GM23248 (cell line): ENCODE results near the gene CTIF. TPM values are rescaled to one million over a fixed set of nuclear protein-coding genes. Genes with fewer than 3 reads are reported as not detected.

ENCODE experiments used
- DNase-seq: peaks from one replicate; pipeline ENCODE4 v3.0.0-alpha.2; 2015
- H2AFZ ChIP-seq: fragments of 200-600 bp; sonication (generic); 2 replicates; pipeline ENCODE4 v1.6.1; 2016; ENCODE audit warnings: antibody characterized with exemption
- H3F3A ChIP-seq: fragments of 200-600 bp; sonication (generic); 2 replicates; pipeline ENCODE4 v1.6.1; 2016; ENCODE audit warnings: mild to moderate bottlenecking, antibody characterized with exemption, mixed run types; ENCODE audit not compliant: insufficient read depth
- H3K27ac ChIP-seq: fragments of 200-600 bp; sonication (generic); 2 replicates; pipeline ENCODE4 v1.5.1; 2016; ENCODE audit warnings: mild to moderate bottlenecking
- H3K27me3 ChIP-seq: fragments of 200-600 bp; sonication (generic); replicated peaks from 2 replicates; pipeline ENCODE4 v1.6.1; 2016; ENCODE audit warnings: mild to moderate bottlenecking; ENCODE audit not compliant: insufficient read depth
- H3K36me3 ChIP-seq: fragments of 200-600 bp; sonication (generic); 2 replicates; pipeline ENCODE4 v1.6.1; 2016; ENCODE audit warnings: low read depth, mild to moderate bottlenecking
- H3K4me1 ChIP-seq: fragments of 200-600 bp; sonication (generic); 2 replicates; pipeline ENCODE4 v1.6.1; 2016; ENCODE audit warnings: mild to moderate bottlenecking; ENCODE audit not compliant: insufficient read depth
- H3K4me2 ChIP-seq: fragments of 200-600 bp; sonication (generic); one replicate; pipeline ENCODE4 v1.6.1; 2016; ENCODE audit warnings: mild to moderate bottlenecking; ENCODE audit not compliant: unreplicated experiment
- H3K4me3 ChIP-seq: fragments of 200-600 bp; sonication (generic); 2 replicates; pipeline ENCODE4 v1.5.1; 2016; ENCODE audit warnings: mild to moderate bottlenecking
- H3K79me2 ChIP-seq: fragments of 200-600 bp; sonication (generic); 2 replicates; pipeline ENCODE4 v1.6.1; 2016; ENCODE audit warnings: mild to moderate bottlenecking; ENCODE audit not compliant: insufficient read depth
- H3K9ac ChIP-seq: fragments of 200-600 bp; sonication (generic); 2 replicates; pipeline ENCODE4 v1.6.1; 2016; ENCODE audit warnings: mild to moderate bottlenecking
- H3K9me2 ChIP-seq: fragments of 200-600 bp; sonication (generic); 2 replicates; pipeline ENCODE4 v1.6.1; 2016; ENCODE audit warnings: mixed run types, mild to moderate bottlenecking, moderate library complexity; ENCODE audit not compliant: insufficient read depth
- H3K9me3 ChIP-seq: fragments of 200-600 bp; sonication (generic); one replicate; pipeline ENCODE4 v1.6.1; 2017; ENCODE audit warnings: low read depth
- H4K20me1 ChIP-seq: fragments of 200-600 bp; sonication (generic); 2 replicates; pipeline ENCODE4 v1.6.0; 2016; ENCODE audit not compliant: insufficient read depth
- EZH2 ChIP-seq: fragments of 200-600 bp; sonication (generic); IDR thresholded peaks from 2 replicates; pipeline ENCODE4 v1.6.1; 2018; ENCODE audit warnings: antibody characterized with exemption, mild to moderate bottlenecking; ENCODE audit not compliant: insufficient read depth, poor library complexity, severe bottlenecking
- EZH2phosphoT487 ChIP-seq: fragments of 200-600 bp; sonication (generic); IDR thresholded peaks from 2 replicates; pipeline ENCODE4 v1.6.1; 2018; ENCODE audit warnings: antibody characterized with exemption, moderate library complexity, mild to moderate bottlenecking, low read depth; ENCODE audit not compliant: insufficient read depth
- WGBS, 2 experiments: methylation state at CpG; one replicate each; pipeline ENCODE4 v1.1.6; 2015 to 2017; ENCODE audit warnings: low lambda C conversion rate in 2 of 2, low coverage in 1 of 2; ENCODE audit errors: missing lambda C conversion rate in 2 of 2; 5-methylcytosine and 5-hydroxymethylcytosine counted together
- in situ Hi-C: fragments of 300-500 bp; cut with MboI; formaldehyde crosslinking; loops from 2 replicates; pipeline ENCODE4 v1.15.0; 2020
- polyA plus RNA-seq: library from polyadenylated mRNA; unstranded; fragments of >200 nt; fragmentation: Nextera tagmentation; extraction: Ambion mirVana; gene quantifications from 2 replicates; pipeline ENCODE4 v1.2.1, GENCODE V29; 2016
- total RNA-seq: library from RNA; depleted of rRNA; stranded (reverse); fragments of >200 nt; shearing (Covaris generic); gene quantifications from 2 replicates; pipeline ENCODE4 v1.2.3, GENCODE V29; 2014

CTIF gene
- total and polyA plus RNA-seq, 2 experiments from 2014 or later, result 21.5 to 46.8 TPM

DNA sequence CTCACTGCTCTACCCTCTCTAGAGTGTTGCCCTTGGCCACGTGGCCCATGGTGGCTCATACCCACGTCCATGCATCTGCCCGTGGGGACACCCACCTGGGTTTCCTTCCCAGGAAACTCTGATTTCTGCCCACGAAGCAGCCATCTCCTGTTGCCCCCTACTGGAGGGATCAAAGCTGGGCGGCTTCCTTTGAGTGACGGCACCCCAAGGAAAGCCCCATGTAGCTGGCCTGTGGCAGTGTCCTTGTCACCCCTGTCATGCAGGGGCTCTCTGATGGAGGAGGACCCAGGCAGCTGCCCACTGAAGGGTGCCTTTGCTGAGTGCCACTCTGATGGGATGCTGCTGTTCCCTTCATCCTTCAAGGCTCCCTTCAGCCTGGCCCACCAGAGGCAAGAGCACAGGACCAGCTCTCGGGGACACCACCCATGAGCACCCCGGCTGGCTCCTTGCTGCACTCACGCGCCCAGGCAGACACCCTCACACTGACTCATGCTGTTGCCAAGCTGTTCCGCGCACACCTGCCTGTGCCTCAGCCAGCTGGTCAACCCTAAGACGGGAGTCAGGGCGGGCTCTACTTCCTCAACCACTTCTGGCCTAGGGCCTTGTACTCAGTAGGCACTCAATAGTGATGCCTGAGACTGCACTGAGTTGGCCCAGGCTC lies 101.1 kb downstream of the CTIF start:
- WGBS, 2 experiments, result 93 to 94% methylated on average over 13 to 14 of the region's 14 CpGs
- no peak for DNase-seq
- in situ Hi-C loops, result loop anchor here (10.0 kb wide), 1 partner anchor 165 kb away; no protein-coding TSS in a partner anchor
- Histone ChIP-seq H3K9ac (no peak overlapping the region), H4K20me1 (no peaks in the 10 kb centered on the region; the same call in 1 of the 2 replicates), H3K27me3 (no peaks in the 10 kb centered on the region), H3K4me2 (no peak overlapping the region), H3K9me2 (no peaks in the 10 kb centered on the region), H3K79me2 (peaks cover 60% of the 10 kb centered on the region), H3K27ac (no peak overlapping the region), H2AFZ (no peak overlapping the region), H3K9me3 (no peaks in the 10 kb centered on the region), H3K4me1 (peaks cover 14% of the 10 kb centered on the region), H3K36me3 (peaks cover 8% of the 10 kb centered on the region; the same call in 1 of the 2 replicates), H3K4me3 (no peak overlapping the region), H3F3A (no peaks in the 10 kb centered on the region; the same call in 1 of the 2 replicates)
- TF ChIP-seq EZH2phosphoT487, result no peak

DNA sequence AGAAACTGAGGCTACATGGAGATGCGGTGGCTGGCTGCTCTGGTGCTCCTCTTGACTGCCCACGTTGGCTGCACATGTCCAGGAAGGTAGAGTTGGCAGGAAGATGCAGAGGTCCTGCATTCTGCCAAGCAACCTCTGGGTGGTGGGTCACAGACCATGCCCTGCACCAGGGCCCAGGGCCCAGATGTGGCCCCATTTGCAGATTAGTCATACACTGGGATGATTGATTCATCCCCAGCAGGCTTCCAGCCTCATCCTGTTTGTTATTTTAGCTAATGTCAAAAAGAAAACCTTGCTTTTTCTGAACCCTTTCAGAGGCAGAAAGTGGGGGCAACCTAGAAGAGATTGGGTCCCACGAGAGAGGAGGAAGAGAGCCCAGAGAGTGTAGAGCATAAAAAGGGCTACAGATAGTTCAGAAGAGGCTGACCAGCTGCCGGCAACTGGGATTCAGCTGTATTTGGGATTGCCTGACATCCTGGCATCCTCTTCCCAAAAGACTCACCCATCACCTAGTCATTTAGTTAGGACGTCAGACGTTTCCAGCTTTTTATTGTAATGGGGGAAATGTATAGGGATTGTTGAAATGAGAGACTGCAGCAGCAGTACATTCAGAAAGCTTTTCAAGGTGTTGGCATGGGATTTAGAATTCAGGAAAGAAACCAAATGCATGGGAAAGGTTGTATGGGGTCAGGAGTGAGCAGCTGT lies 101.9 kb downstream of the CTIF start:
- H3K4me3 ChIP-seq, result no peak overlapping the region
- WGBS, 2 experiments, result 56 to 57% methylated on average over 6 of the region's 6 CpGs
- H3K27ac ChIP-seq, result peak overlapping the region; percentile 40
- H3F3A ChIP-seq, result no peaks in the 10 kb centered on the region; the same call in 1 of the 2 replicates
- in situ Hi-C loops, result loop anchor here (10.0 kb wide), 1 partner anchor 166 kb away; no protein-coding TSS in a partner anchor
- H2AFZ ChIP-seq, result no peak overlapping the region
- no peak overlapping the region for H3K4me2 ChIP-seq
- no peak overlapping the region for H3K9ac ChIP-seq
- H3K9me2 ChIP-seq, result no peaks in the 10 kb centered on the region
- peaks cover 60% of the 10 kb centered on the region for H3K79me2 ChIP-seq
- no peaks in the 10 kb centered on the region for H3K27me3 ChIP-seq
- no peaks in the 10 kb centered on the region; the same call in 1 of the 2 replicates for H4K20me1 ChIP-seq
- H3K4me1 ChIP-seq, result peaks cover 18% of the 10 kb centered on the region
- TF ChIP-seq EZH2phosphoT487 (no peak), EZH2 (no peak)
- DNase-seq, result peak; percentile 54
- H3K9me3 ChIP-seq, result no peaks in the 10 kb centered on the region
- peaks cover 8% of the 10 kb centered on the region; the same call in 1 of the 2 replicates for H3K36me3 ChIP-seq

DNA sequence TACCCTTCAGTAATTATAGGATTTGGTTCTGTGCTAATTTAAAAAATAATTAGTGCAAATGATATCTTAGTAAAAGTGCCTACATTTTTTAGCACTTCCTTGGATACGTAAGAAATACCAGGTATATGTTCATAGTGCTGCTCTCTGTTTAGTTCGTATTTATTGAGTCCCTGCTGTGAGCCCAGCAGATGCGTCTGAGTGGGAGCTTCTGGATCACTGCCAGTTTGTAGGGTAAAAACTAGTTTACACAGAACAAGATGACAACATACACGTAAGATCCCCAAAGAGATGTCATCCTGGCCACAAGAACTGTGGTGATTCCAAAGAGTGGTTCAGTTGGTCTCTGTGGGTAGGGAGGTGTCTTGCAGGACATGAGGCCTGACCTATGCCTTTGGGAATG lies 103.2 kb downstream of the CTIF start:
- H3K79me2 ChIP-seq, result peaks cover 60% of the 10 kb centered on the region
- no peak overlapping the region for H3K9ac ChIP-seq
- H3K36me3 ChIP-seq, result peaks cover 8% of the 10 kb centered on the region; the same call in 1 of the 2 replicates
- H4K20me1 ChIP-seq, result no peaks in the 10 kb centered on the region; the same call in 1 of the 2 replicates
- no peak overlapping the region for H3K27ac ChIP-seq
- H3F3A ChIP-seq, result no peaks in the 10 kb centered on the region; the same call in 1 of the 2 replicates
- no peak overlapping the region for H2AFZ ChIP-seq
- H3K4me1 ChIP-seq, result peaks cover 18% of the 10 kb centered on the region
- in situ Hi-C loops, result loop anchor here (10.0 kb wide), 1 partner anchor 167 kb away; no protein-coding TSS in a partner anchor
- TF ChIP-seq EZH2 (no peak), EZH2phosphoT487 (no peak)
- H3K4me2 ChIP-seq, result no peak overlapping the region
- H3K9me2 ChIP-seq, result no peaks in the 10 kb centered on the region
- H3K4me3 ChIP-seq, result no peak overlapping the region
- H3K27me3 ChIP-seq, result no peaks in the 10 kb centered on the region
- H3K9me3 ChIP-seq, result no peaks in the 10 kb centered on the region
- WGBS, 2 experiments, result 90 to 91% methylated on average over 4 of the region's 4 CpGs
- no peak for DNase-seq

DNA sequence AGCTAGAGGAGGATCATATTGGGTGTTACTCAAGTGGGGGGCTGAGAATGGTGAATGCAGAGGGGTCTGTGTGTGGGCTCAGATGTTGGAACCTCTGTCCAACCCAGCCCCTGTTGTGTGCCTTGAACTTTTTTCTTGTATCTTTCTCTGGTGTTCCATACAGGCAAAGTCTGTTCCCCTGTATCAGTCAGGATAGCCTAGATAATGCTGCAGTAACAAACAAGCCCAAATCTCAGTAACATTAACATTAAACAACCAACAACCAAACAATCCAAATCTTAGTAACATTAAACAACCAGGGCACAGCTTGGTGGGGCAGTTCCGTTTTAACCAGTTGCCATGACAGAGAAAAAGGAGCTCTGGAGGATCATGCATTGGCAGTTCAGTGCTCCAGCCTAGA lies 103.7 kb downstream of the CTIF start:
- TF ChIP-seq EZH2phosphoT487 (no peak), EZH2 (no peak)
- Histone ChIP-seq H3K9ac (no peak overlapping the region), H3F3A (no peaks in the 10 kb centered on the region; the same call in 1 of the 2 replicates), H2AFZ (no peak overlapping the region), H3K27ac (no peak overlapping the region), H4K20me1 (no peaks in the 10 kb centered on the region; the same call in 1 of the 2 replicates), H3K79me2 (peaks cover 61% of the 10 kb centered on the region), H3K4me2 (no peak overlapping the region), H3K27me3 (no peaks in the 10 kb centered on the region), H3K36me3 (peaks cover 8% of the 10 kb centered on the region; the same call in 1 of the 2 replicates), H3K9me2 (no peaks in the 10 kb centered on the region), H3K4me3 (no peak overlapping the region), H3K9me3 (no peaks in the 10 kb centered on the region), H3K4me1 (peaks cover 18% of the 10 kb centered on the region)
- no peak for DNase-seq
- in situ Hi-C loops, result loop anchor here (10.0 kb wide), 1 partner anchor 168 kb away; no protein-coding TSS in a partner anchor
- 93 to 100% methylated on average over 1 of the region's 1 CpG for WGBS, 2 experiments
